ENCODE results near the gene CBARP.

CBARP gene

DNA sequence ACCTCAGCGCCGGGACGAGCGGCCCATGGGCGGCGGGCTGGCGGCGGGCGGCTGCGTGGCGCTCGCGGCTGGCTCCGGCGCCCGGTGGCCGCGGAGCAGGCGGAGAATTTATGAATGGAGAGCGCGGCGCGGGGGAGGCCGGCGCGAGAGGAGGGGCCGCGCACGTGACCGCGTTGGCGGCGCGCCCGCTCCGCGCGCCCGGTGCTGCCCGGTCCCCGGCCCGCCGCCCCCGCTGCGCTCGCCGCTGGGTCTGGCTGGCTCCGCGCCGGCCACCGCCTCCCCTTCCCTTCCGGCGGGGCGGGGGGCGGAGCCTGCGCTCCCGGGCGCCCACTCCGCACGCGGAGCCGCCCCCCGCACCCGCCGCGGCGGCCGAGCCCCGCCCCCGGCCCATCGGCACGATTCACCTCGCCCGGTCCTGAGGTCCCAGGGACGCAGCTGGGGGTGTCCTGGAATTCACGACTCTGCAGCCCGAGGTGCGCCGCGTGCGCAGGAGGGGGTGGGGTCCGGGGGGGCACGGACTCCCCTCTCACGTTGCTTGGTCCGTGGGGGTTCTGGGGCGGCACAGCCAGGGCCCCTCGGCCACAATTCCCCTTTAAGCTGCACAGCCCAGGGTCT, at the start of gene CBARP:
Gene CBARP, minus strand, starts transcription at position 252 of the 615 bp plus-strand sequence. CDS start 1,905 bp downstream, outside the sequence.
- Histone ChIP-seq H3K4me3 (ENCODE audit: low read depth in 1 of 2, low read length in 2 of 2) (peak within 1 kb of the TSS in 1 of 2 donors; percentile 68), H3K9me3 (ENCODE audit: control insufficient read depth in 1 of 2, low read length in 2 of 2) (no peaks in the 10 kb centered on the region), H3K4me1 (ENCODE audit: control insufficient read depth in 1 of 2, insufficient read depth in 2 of 2, low read length in 2 of 2) (peaks cover 2 to 53% of the 10 kb centered on the region in 2 donors), H3K27me3 (ENCODE audit: low read depth, low read length) (no peaks in the 10 kb centered on the region), H3K27ac (ENCODE audit: low read length) (no peak within 1 kb of the TSS), H3K36me3 (ENCODE audit: control insufficient read depth in 1 of 2, insufficient read depth in 2 of 2, low read length in 2 of 2) (no peaks in the 10 kb centered on the region)

DNA sequence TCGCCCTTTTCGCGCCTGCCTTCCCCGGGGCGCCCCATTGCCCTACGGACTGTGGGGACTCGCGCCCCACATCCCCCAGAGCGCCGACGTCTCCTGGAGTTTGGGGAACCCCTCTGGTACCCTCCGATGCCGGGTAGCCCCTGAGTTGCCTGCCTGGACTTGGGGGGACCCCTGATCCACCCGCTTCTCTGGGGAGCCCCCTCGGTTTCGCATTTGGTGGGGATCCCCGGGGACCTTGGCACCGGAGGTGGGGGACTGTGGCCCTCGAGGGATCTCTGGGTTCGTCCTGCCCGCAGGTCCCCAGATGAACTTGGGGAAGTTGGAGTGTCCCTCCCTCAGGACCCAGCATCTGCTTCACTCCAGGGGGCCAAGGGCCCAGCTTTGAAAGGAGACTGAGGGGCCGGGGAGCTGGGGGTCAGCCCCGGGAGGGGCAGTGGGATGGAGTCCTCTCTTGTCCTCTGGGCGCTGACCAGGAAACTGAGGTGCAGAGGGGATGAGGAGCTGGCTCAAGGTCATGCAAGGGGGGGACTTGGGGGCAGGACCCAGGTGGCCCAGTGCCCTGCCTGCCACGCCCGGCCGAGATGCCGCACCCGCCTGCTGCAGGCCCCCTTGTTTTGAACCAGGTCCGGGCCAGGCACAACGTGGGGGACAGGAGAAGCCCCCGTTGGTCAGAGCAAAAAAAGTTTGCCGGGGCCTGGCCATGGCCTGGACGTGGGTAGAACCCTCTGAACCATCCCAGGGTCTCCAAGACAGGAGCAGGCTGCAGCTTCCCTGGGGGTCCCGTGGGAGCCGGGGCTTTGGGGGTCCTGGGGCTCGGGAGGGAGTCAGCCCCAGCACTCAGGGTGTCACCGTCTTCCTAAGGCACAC, 48.9 kb upstream of the CBARP start:
- H3K27me3 ChIP-seq (ENCODE audit: low read depth, low read length) = peaks cover 29% of the 10 kb centered on the region
- H3K9me3 ChIP-seq (ENCODE audit: control insufficient read depth in 1 of 2, low read length in 2 of 2) = no peaks in the 10 kb centered on the region
- peaks cover 0 to 7% of the 10 kb centered on the region in 2 donors for H3K4me1 ChIP-seq (ENCODE audit: control insufficient read depth in 1 of 2, insufficient read depth in 2 of 2, low read length in 2 of 2)
- peak overlapping the region in 1 of 2 donors; percentile 21 for H3K4me3 ChIP-seq (ENCODE audit: low read depth in 1 of 2, low read length in 2 of 2)
- no peak overlapping the region for H3K27ac ChIP-seq (ENCODE audit: low read length)
- no peaks in the 10 kb centered on the region for H3K36me3 ChIP-seq (ENCODE audit: control insufficient read depth in 1 of 2, insufficient read depth in 2 of 2, low read length in 2 of 2)

DNA sequence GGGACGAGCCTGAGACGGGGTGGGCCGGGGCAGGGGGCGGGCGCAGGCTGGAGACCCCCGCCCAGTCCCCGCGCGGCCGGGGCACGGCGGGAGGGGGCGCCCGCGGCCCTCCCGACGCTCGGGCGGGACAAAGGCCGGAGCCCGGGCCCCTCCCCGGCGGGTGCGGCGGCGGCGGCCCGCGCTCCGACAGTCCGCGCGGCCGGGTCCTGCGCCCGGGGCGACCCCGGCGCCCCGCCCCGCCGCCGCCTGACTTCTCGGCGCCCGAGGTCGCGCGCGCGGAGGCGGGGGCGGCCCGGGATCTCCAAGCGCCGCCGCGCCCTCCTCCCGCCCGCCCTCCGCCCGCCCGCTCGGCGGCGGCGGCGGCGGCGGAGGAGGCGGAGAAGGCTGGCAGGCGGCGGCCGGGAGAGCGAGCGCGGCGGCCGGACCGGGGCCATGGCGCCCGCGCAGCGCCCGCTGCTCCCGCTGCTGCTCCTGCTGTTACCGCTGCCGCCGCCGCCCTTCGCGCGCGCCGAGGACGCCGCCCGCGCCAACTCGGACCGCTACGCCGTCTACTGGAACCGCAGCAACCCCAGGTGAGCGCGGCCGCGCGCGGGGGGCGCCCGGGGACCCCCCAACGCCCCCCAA, 48.0 kb upstream of the CBARP start, which contains the start of gene EFNA2:
Gene EFNA2, plus strand, starts transcription at position 137 of the 624 bp plus-strand sequence. Its CDS starts 296 bp downstream, at position 433.
- peaks cover 0 to 7% of the 10 kb centered on the region in 2 donors for H3K4me1 ChIP-seq (ENCODE audit: control insufficient read depth in 1 of 2, insufficient read depth in 2 of 2, low read length in 2 of 2)
- peaks cover 29% of the 10 kb centered on the region for H3K27me3 ChIP-seq (ENCODE audit: low read depth, low read length)
- H3K4me3 ChIP-seq (ENCODE audit: low read depth in 1 of 2, low read length in 2 of 2) = peak within 1 kb of the TSS in 1 of 2 donors; percentile 21
- H3K9me3 ChIP-seq (ENCODE audit: control insufficient read depth in 1 of 2, low read length in 2 of 2) = no peaks in the 10 kb centered on the region
- no peak within 1 kb of the TSS for H3K27ac ChIP-seq (ENCODE audit: low read length)
- no peaks in the 10 kb centered on the region for H3K36me3 ChIP-seq (ENCODE audit: control insufficient read depth in 1 of 2, insufficient read depth in 2 of 2, low read length in 2 of 2)

DNA sequence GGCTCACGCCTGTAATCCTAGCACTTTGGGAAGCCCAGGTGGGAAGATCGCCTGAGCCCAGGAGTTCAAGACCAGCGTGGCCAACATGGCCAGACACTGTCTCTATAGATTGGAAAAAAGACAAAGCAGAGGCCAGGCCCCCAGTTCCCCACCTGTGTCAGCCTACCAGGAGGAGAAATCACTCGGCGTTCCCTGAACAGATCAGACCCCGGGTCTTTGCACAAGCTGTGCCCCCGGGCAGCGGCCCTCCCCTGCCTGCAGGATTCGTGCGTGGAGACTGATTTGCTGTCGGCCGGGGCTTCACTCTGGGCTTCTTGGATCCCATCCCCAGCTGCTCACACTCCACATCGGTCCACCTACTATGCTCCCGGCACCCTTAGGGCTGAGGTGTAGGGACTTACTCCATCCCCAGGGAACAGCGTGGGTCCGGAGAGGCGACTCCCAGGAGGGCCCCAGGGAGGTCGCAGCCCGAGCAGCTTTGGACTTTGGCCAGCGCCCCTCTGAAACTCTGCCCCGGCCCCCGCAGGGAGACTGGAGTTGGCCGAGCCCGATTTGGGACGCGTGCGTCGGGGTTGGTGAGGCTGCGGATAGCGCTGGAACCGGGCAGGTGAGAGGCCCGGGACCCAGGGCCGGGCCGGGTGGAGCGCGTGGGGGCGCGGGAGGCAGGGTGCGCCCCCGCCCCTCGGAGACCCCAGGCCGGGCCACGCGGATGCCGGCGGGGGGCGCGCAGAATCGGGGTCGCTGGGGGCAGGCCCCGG, 47.4 kb upstream of the CBARP start:
- H3K9me3 ChIP-seq (ENCODE audit: control insufficient read depth in 1 of 2, low read length in 2 of 2) = no peaks in the 10 kb centered on the region
- no peaks in the 10 kb centered on the region for H3K36me3 ChIP-seq (ENCODE audit: control insufficient read depth in 1 of 2, insufficient read depth in 2 of 2, low read length in 2 of 2)
- H3K27ac ChIP-seq (ENCODE audit: low read length) = no peak overlapping the region
- H3K4me1 ChIP-seq (ENCODE audit: control insufficient read depth in 1 of 2, insufficient read depth in 2 of 2, low read length in 2 of 2) = peaks cover 0 to 7% of the 10 kb centered on the region in 2 donors
- no peak overlapping the region for H3K4me3 ChIP-seq (ENCODE audit: low read depth in 1 of 2, low read length in 2 of 2)
- H3K27me3 ChIP-seq (ENCODE audit: low read depth, low read length) = peaks cover 29% of the 10 kb centered on the region

DNA sequence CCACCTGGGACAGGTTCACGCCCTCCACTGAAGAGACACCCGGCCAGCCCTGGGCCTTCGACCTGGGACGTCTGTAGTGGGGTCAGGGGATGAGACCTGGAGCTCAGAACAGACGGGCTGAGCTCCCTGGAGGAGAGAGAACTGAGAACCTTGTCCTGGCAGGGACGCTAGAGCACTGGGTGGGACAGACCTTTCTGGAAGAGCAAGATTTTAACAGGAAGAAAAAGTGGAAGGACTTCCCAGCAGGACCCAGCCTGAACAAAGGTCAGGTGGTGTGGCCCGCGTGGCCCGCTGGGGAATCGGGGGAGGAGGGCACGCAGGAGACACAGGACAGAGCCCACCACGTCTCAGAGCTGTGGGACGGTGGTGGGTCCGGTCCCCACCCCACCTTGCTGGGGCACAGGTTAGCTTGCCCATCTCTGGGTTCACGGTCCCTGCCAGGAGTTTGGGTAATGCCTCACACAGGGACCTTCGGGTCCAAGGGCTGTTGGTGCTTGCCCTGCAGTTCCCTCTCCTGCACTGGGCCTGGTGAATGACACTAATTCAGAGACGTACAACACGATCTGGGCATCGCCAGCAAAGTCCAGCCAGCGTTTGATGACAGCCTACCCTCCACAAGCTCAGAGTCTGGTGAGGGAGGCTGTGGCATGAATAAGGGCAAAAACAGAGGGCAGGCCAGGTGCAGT, 46.6 kb upstream of the CBARP start:
- Histone ChIP-seq H3K4me1 (ENCODE audit: control insufficient read depth in 1 of 2, insufficient read depth in 2 of 2, low read length in 2 of 2) (peaks cover 0 to 7% of the 10 kb centered on the region in 2 donors), H3K4me3 (ENCODE audit: low read depth in 1 of 2, low read length in 2 of 2) (no peak overlapping the region), H3K27me3 (ENCODE audit: low read depth, low read length) (peaks cover 29% of the 10 kb centered on the region), H3K36me3 (ENCODE audit: control insufficient read depth in 1 of 2, insufficient read depth in 2 of 2, low read length in 2 of 2) (peaks cover under 1% of the 10 kb centered on the region in 2 donors), H3K27ac (ENCODE audit: low read length) (no peak overlapping the region), H3K9me3 (ENCODE audit: control insufficient read depth in 1 of 2, low read length in 2 of 2) (no peaks in the 10 kb centered on the region)

- H3K27me3 ChIP-seq (ENCODE audit: low read depth, low read length) = peaks cover 29% of the 10 kb centered on the region
Observed at GRCh38 chr19:1283917-1284292, 46.1 kb upstream of the CBARP start.

DNA sequence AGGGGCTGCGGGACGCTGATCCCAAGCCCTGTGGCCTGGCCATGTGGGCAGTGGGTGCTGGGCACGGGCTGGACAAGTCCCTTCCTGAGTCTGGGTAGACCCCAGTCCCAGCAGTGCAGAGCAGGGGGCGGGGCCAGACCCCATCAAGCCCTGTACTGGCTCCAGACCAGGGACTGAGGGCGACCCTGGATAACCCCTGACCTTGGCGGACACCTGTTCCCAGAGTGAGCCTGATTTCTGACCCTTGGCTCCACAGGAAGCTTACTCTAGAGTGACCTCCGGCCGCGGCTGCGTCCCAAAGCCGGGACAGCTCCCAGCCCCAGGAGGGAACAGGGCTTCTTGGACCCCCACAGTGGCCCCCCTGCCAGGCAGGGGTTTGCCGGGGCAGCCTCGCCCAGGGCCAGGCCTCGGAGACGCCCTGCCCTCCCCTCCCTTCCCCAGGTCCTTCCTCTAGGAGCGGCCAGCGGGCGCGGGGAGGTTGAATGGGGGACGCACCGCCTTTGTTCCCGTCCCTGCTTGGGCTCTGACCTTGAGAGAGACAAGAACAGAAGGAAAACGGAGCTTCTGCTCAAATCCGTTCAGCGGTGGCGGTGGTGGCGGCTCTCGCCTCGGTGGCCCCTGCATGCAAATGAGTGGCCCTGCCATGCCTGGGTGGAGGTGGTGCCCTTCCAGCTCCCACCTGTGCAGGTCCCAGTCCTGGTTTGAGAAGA, 45.6 kb upstream of the CBARP start:
- Histone ChIP-seq H3K27me3 (ENCODE audit: low read depth, low read length) (peaks cover 29% of the 10 kb centered on the region), H3K4me3 (ENCODE audit: low read depth in 1 of 2, low read length in 2 of 2) (no peak overlapping the region), H3K36me3 (ENCODE audit: control insufficient read depth in 1 of 2, insufficient read depth in 2 of 2, low read length in 2 of 2) (peaks cover 6 to 9% of the 10 kb centered on the region in 2 donors), H3K27ac (ENCODE audit: low read length) (no peak overlapping the region), H3K9me3 (ENCODE audit: control insufficient read depth in 1 of 2, low read length in 2 of 2) (no peaks in the 10 kb centered on the region), H3K4me1 (ENCODE audit: control insufficient read depth in 1 of 2, insufficient read depth in 2 of 2, low read length in 2 of 2) (peaks cover 0 to 7% of the 10 kb centered on the region in 2 donors)

More at GRCh38 chr19:1283917-1284292, 46.1 kb upstream of the CBARP start:
- H3K36me3 ChIP-seq (ENCODE audit: control insufficient read depth in 1 of 2, insufficient read depth in 2 of 2, low read length in 2 of 2) = peaks cover 6% of the 10 kb centered on the region in 2 donors
- H3K4me3 ChIP-seq (ENCODE audit: low read depth in 1 of 2, low read length in 2 of 2) = no peak overlapping the region
- peaks cover 0 to 7% of the 10 kb centered on the region in 2 donors for H3K4me1 ChIP-seq (ENCODE audit: control insufficient read depth in 1 of 2, insufficient read depth in 2 of 2, low read length in 2 of 2)
- no peak overlapping the region for H3K27ac ChIP-seq (ENCODE audit: low read length)
- no peaks in the 10 kb centered on the region for H3K9me3 ChIP-seq (ENCODE audit: control insufficient read depth in 1 of 2, low read length in 2 of 2)

- Histone ChIP-seq H3K4me3 (ENCODE audit: low read depth in 1 of 2, low read length in 2 of 2) (no peak overlapping the region), H3K4me1 (ENCODE audit: control insufficient read depth in 1 of 2, insufficient read depth in 2 of 2, low read length in 2 of 2) (peaks cover 0 to 7% of the 10 kb centered on the region in 2 donors), H3K27ac (ENCODE audit: low read length) (no peak overlapping the region), H3K9me3 (ENCODE audit: control insufficient read depth in 1 of 2, low read length in 2 of 2) (no peaks in the 10 kb centered on the region), H3K36me3 (ENCODE audit: control insufficient read depth in 1 of 2, insufficient read depth in 2 of 2, low read length in 2 of 2) (peaks cover 6 to 9% of the 10 kb centered on the region in 2 donors), H3K27me3 (ENCODE audit: low read depth, low read length) (peaks cover 29% of the 10 kb centered on the region)
Observed at GRCh38 chr19:1282588-1283206, 44.9 kb upstream of the CBARP start.

- H3K27me3 ChIP-seq (ENCODE audit: low read depth, low read length) = peaks cover 25% of the 10 kb centered on the region
- peaks cover 6 to 9% of the 10 kb centered on the region in 2 donors for H3K36me3 ChIP-seq (ENCODE audit: control insufficient read depth in 1 of 2, insufficient read depth in 2 of 2, low read length in 2 of 2)
- no peaks in the 10 kb centered on the region for H3K9me3 ChIP-seq (ENCODE audit: control insufficient read depth in 1 of 2, low read length in 2 of 2)
- H3K4me3 ChIP-seq (ENCODE audit: low read depth in 1 of 2, low read length in 2 of 2) = no peak overlapping the region
- H3K27ac ChIP-seq (ENCODE audit: low read length) = no peak overlapping the region
- peaks cover 0 to 3% of the 10 kb centered on the region in 2 donors for H3K4me1 ChIP-seq (ENCODE audit: control insufficient read depth in 1 of 2, insufficient read depth in 2 of 2, low read length in 2 of 2)
Observed at GRCh38 chr19:1281569-1282287, 43.9 kb upstream of the CBARP start.

All from muscle layer of duodenum (tissue), 2 donors.